Measurements from ENCODE around the gene CLOCK.

The CLOCK gene

DNA sequence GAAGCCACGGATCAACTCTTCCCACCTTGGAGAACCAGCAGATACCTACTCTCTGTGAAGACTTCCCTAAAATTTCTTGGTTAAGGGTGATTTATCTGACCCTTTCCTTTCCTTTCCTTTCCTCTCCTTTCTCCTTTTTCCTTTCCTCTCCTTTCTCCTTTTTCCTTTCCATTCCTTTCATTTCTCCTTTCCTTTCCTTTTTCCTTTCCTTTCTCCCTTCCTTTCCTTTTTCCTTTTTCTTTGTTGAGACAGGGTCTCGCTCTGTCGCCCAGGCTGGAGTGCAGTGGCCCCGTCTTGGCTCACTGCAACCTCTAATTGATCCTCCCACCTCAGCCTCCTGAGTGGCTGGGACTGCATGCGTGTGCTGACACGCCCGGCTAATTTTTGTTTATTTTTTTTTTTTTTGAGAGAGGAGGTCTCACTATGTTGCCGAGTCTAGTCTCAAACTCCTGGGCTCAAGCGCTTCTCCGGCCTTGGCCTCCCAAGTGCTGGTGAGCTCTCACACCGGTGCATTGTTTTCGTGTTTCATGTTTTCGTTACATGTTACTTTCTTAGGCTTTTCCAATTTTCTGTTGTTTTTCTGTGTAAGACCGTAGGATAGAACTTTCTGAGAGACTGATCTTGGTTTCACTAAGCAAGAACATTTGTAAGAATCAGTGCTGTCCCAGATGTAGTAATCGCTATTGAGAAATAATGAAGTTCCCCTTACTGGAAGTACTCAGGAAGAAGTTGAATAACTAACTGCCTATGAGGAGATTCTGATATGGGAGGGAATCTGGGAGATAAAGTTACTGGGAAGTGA is 149.0 kb downstream of the CLOCK start:
- DNase-seq (ENCODE audit: low spot score in 2 of 2), result no peak
- peak overlapping the region; percentile 92 for H3K27ac Mint-ChIP-seq (ENCODE audit: low read depth)
- H3K36me3 Mint-ChIP-seq (ENCODE audit: insufficient read depth), result peaks cover 22% of the 10 kb centered on the region
- H3K9me3 Mint-ChIP-seq, result no peaks in the 10 kb centered on the region
- peak overlapping the region; percentile 95 for H3K4me3 Mint-ChIP-seq
- no peak for ATAC-seq (replicated peaks; ENCODE audit: extremely low read depth, poor library complexity, severe bottlenecking)
- H3K27me3 Mint-ChIP-seq, result no peaks in the 10 kb centered on the region
- H3K4me1 Mint-ChIP-seq, result peaks cover 45% of the 10 kb centered on the region

DNA sequence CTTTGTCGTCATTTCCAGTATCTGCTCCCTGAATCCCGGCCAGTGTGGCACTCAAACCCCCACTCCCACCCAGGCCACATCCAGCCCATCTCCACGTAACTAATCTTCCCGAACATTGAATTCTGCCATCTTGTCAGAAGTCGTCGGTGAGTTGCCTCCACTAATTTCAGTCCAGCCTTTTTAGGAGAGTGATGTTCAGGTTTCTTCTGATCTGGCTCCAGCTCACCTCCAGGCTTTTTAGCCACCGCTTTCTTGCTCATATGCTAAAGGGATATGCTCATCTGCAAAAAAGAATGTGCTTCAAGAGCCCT is 149.6 kb downstream of the CLOCK start:
- Mint-ChIP-seq H3K36me3 (ENCODE audit: insufficient read depth) (peaks cover 21% of the 10 kb centered on the region), H3K9me3 (no peaks in the 10 kb centered on the region), H3K4me1 (peaks cover 45% of the 10 kb centered on the region), H3K27me3 (no peaks in the 10 kb centered on the region), H3K4me3 (peak overlapping the region; percentile 95), H3K27ac (ENCODE audit: low read depth) (peak overlapping the region; percentile 92)
- DNase-seq (ENCODE audit: low spot score in 2 of 2) (no peak), ATAC-seq (replicated peaks; ENCODE audit: extremely low read depth, poor library complexity, severe bottlenecking) (no peak)

DNA sequence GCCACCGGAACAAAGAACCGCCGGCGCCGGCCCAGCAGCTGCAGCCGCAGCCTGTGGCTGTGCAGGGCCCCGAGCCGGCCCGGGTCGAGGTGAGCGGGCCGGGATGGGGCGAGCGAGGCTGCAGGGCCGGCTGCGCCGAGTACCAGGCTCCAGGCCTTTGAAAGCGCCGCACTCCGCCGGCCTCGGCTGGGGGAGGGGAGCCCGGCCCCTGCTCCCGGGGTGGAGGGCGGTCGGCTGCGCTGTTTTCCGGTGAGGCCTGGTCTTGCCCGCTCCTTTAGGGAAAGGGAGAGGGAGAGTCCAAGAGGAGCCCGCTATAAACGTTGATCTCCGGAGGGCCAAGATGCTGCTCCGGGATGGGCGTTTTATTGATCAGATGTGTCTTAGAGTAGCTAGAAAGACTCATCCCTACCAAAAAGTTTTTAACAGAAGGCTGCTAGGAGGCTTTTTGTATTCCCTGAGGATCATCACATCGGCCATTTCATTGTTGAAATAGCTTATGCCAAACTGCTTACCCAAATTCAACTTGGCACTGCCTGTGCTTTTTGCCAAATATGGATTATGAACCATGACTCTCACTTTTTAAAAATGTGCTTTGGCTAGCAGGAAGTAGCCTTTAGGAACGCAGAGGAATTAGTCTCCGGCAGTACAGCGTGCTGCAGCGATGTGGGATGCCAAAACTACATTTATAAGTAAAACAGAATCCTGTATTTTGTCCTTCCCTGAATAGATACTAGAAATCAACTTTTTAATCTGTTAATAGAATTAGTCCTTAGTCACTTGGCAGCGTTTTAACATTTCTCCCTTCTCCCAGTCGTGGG is 150.2 kb downstream of the CLOCK start:
- peaks cover 45% of the 10 kb centered on the region for H3K4me1 Mint-ChIP-seq
- H3K27me3 Mint-ChIP-seq, result no peaks in the 10 kb centered on the region
- no peaks in the 10 kb centered on the region for H3K9me3 Mint-ChIP-seq
- peak overlapping the region; percentile 95 for H3K4me3 Mint-ChIP-seq
- H3K27ac Mint-ChIP-seq (ENCODE audit: low read depth), result peak overlapping the region; percentile 92
- ATAC-seq (replicated peaks; ENCODE audit: extremely low read depth, poor library complexity, severe bottlenecking) (peak; percentile 7), DNase-seq (ENCODE audit: low spot score in 2 of 2) (peak in 1 of 2 donors; percentile 14)
- peaks cover 21% of the 10 kb centered on the region for H3K36me3 Mint-ChIP-seq (ENCODE audit: insufficient read depth)

DNA sequence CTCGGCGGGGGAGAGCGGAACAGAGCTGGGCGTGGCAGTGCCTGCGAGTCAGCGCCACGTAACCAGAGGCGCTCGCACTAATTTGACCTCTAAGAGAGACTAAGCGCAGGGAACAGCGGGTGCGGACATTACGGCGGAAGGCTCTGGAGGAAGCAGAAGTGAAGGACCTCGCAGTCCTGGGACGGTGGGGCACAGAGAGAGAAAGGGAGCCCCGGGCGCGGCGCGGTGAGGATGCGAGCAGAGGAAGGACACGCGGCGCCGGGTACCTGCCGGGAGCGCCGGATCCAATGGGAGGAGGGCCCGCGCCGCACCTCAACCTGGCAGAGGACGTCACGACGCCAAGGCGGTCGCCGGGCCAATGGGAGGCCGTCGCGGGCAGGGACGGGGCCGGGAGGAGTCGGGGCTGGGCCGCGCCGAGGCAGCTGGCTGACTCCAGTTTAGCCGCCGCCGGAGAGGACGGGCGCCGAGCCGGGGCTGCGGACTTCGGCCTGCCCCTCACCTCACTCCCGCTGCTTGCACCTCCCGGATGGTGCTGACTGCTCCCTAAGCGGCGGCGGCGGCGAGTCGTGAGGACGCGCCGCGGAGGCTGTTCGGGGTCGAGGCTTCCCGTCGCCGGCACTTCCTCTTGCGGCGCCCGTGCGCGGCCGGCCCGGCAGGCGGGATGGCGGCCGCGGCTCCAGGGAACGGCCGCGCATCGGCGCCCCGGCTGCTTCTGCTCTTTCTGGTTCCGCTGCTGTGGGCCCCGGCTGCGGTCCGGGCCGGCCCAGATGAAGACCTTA is 151.0 kb downstream of the CLOCK start, which contains the start of gene TMEM165:
Gene TMEM165 (plus strand): TSS at position 429 of the 779 bp plus-strand sequence. CDS start 233 bp downstream, at position 662.
- peaks cover 38% of the 10 kb centered on the region for H3K4me1 Mint-ChIP-seq
- peak within 1 kb of the TSS; percentile 100 for H3K27ac Mint-ChIP-seq (ENCODE audit: low read depth)
- DNase-seq (ENCODE audit: low spot score in 2 of 2), result peak; percentile 77 to 80
- peak within 1 kb of the TSS; percentile 95 for H3K4me3 Mint-ChIP-seq
- H3K27me3 Mint-ChIP-seq, result no peaks in the 10 kb centered on the region
- no peaks in the 10 kb centered on the region for H3K9me3 Mint-ChIP-seq
- peaks cover 17% of the 10 kb centered on the region for H3K36me3 Mint-ChIP-seq (ENCODE audit: insufficient read depth)
- peak; percentile 91 for ATAC-seq (replicated peaks; ENCODE audit: extremely low read depth, poor library complexity, severe bottlenecking)

- Mint-ChIP-seq H3K27ac (ENCODE audit: low read depth) (peak overlapping the region; percentile 100), H3K4me1 (peaks cover 35% of the 10 kb centered on the region), H3K36me3 (ENCODE audit: insufficient read depth) (peaks cover 13% of the 10 kb centered on the region), H3K27me3 (no peaks in the 10 kb centered on the region), H3K4me3 (peak overlapping the region; percentile 95), H3K9me3 (no peaks in the 10 kb centered on the region)
- ATAC-seq (replicated peaks; ENCODE audit: extremely low read depth, poor library complexity, severe bottlenecking), result no peak
- DNase-seq (ENCODE audit: low spot score in 2 of 2), result no peak
Measured at GRCh38 chr4:55395218-55395528, 151.5 kb downstream of the CLOCK start.

DNA sequence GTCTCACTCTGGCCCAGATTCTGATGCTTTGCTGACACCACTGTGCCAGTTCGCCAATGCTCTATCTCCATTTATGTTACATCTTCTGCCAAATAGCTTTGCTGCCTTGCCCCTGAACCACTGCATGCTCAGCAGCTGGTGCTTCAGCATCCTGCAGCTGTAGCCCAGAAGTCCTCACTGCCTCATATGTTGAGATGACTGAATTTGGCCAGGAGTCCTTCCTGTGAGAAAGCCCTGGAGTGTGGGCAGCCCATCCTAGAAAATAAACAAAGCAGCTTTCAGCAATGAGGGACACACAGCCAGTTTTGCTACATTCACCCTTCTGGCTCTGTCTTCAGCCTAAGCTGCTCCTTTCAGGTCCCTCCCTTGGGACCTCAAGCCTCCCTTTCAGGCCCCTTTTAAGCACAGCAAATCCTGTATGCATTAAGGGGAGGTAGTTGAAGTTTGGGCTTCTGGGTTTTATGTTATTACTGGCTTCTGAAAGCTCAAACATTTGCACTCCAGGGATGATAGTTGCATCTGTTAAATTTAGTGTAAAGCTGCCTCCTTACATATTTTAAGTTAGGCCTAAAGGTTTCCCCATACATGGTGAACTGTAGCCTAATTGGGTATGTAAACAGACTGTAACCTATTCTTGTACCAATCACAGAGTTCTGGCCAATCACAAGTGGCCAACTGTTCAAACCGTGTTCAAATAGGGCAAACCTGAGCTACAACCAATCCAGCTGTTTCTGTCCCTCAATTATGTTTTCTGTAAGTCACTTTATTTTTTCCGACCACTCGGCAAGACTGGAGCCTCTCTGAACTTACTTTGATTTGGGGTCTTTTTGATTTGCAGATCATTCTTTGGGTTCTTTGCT is 153.0 kb downstream of the CLOCK start:
- no peak overlapping the region for H3K27ac Mint-ChIP-seq (ENCODE audit: low read depth)
- peak overlapping the region; percentile 36 for H3K4me3 Mint-ChIP-seq
- H3K27me3 Mint-ChIP-seq, result no peaks in the 10 kb centered on the region
- ATAC-seq (replicated peaks; ENCODE audit: extremely low read depth, poor library complexity, severe bottlenecking), result no peak
- H3K4me1 Mint-ChIP-seq, result peaks cover 27% of the 10 kb centered on the region
- H3K9me3 Mint-ChIP-seq, result no peaks in the 10 kb centered on the region
- no peak for DNase-seq (ENCODE audit: low spot score in 2 of 2)
- peaks cover 13% of the 10 kb centered on the region for H3K36me3 Mint-ChIP-seq (ENCODE audit: insufficient read depth)

- DNase-seq (ENCODE audit: low spot score in 2 of 2) (no peak), ATAC-seq (replicated peaks; ENCODE audit: extremely low read depth, poor library complexity, severe bottlenecking) (no peak)
- Mint-ChIP-seq H3K36me3 (ENCODE audit: insufficient read depth) (no peaks in the 10 kb centered on the region), H3K4me3 (no peak overlapping the region), H3K4me1 (no peaks in the 10 kb centered on the region), H3K27me3 (no peaks in the 10 kb centered on the region), H3K27ac (ENCODE audit: low read depth) (no peak overlapping the region), H3K9me3 (no peaks in the 10 kb centered on the region)
Measured at GRCh38 chr4:55386840-55387239, 159.9 kb downstream of the CLOCK start.

DNA sequence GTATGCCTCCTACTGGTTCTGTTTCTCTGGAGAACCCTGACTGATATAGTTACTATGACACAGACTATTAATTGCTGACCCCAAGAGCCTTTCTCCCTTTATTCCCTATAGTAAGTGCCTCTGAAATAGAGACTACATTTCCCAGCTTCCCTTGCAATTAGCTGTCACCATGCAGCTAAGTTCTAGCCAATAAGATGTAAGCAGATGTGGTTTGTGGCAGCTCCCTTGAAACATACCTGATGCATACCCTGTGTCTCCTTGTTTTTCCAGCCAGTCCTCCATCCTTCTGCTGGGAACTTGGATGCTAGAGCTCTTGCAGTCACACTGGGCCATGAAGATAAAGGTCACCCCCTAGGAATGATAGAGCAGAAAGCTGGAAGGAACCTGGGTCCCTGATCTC is 160.6 kb downstream of the CLOCK start:
- peaks cover 1% of the 10 kb centered on the region for H3K36me3 Mint-ChIP-seq (ENCODE audit: insufficient read depth)
- no peaks in the 10 kb centered on the region for H3K4me1 Mint-ChIP-seq
- no peaks in the 10 kb centered on the region for H3K9me3 Mint-ChIP-seq
- no peaks in the 10 kb centered on the region for H3K27me3 Mint-ChIP-seq
- no peak for DNase-seq (ENCODE audit: low spot score in 2 of 2)
- H3K27ac Mint-ChIP-seq (ENCODE audit: low read depth), result no peak overlapping the region
- H3K4me3 Mint-ChIP-seq, result no peak overlapping the region
- no peak for ATAC-seq (replicated peaks; ENCODE audit: extremely low read depth, poor library complexity, severe bottlenecking)

- no peaks in the 10 kb centered on the region for H3K27me3 Mint-ChIP-seq
- no peaks in the 10 kb centered on the region for H3K4me1 Mint-ChIP-seq
- H3K36me3 Mint-ChIP-seq (ENCODE audit: insufficient read depth), result peaks cover 2% of the 10 kb centered on the region
- H3K9me3 Mint-ChIP-seq, result no peaks in the 10 kb centered on the region
- DNase-seq (ENCODE audit: low spot score in 2 of 2) (no peak), ATAC-seq (replicated peaks; ENCODE audit: extremely low read depth, poor library complexity, severe bottlenecking) (no peak)
- no peak overlapping the region for H3K4me3 Mint-ChIP-seq
- H3K27ac Mint-ChIP-seq (ENCODE audit: low read depth), result no peak overlapping the region
Measured at GRCh38 chr4:55385201-55385649, 161.5 kb downstream of the CLOCK start.

- no peaks in the 10 kb centered on the region for H3K27me3 Mint-ChIP-seq
- no peaks in the 10 kb centered on the region for H3K4me1 Mint-ChIP-seq
- H3K9me3 Mint-ChIP-seq, result no peaks in the 10 kb centered on the region
- H3K4me3 Mint-ChIP-seq, result no peak overlapping the region
- DNase-seq (ENCODE audit: low spot score in 2 of 2), result no peak
- peaks cover 4% of the 10 kb centered on the region for H3K36me3 Mint-ChIP-seq (ENCODE audit: insufficient read depth)
- ATAC-seq (replicated peaks; ENCODE audit: extremely low read depth, poor library complexity, severe bottlenecking), result no peak
- H3K27ac Mint-ChIP-seq (ENCODE audit: low read depth), result no peak overlapping the region
Measured at GRCh38 chr4:55382488-55383003, 164.2 kb downstream of the CLOCK start.

DNA sequence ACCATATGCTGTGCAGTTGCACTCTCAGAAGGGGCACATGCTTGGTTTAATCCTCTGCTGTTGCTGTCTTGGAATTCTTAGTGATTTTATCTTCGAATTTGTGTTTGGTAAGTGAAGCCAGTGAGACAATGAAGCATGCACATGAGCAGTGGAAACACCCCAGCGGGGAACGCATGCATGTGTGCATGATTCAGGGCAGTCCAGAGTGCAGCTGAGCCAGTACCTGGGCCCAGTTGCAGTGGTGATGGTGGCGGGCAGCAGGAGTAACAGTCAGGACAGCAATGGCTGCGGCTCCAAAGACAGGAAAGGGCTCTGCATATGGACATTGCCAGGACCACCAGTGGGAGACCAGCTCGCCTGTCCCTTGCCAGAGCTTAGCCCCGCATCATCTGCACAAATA is 165.2 kb downstream of the CLOCK start:
- DNase-seq (ENCODE audit: low spot score in 2 of 2), result no peak
- ATAC-seq (replicated peaks; ENCODE audit: extremely low read depth, poor library complexity, severe bottlenecking), result no peak
- H3K4me1 Mint-ChIP-seq, result no peaks in the 10 kb centered on the region
- H3K36me3 Mint-ChIP-seq (ENCODE audit: insufficient read depth), result peaks cover 6% of the 10 kb centered on the region
- H3K27ac Mint-ChIP-seq (ENCODE audit: low read depth), result no peak overlapping the region
- H3K9me3 Mint-ChIP-seq, result no peaks in the 10 kb centered on the region
- no peak overlapping the region for H3K4me3 Mint-ChIP-seq
- H3K27me3 Mint-ChIP-seq, result no peaks in the 10 kb centered on the region

GRCh38 chr4:55380576-55380975 is 166.1 kb downstream of the CLOCK start:
- H3K4me3 Mint-ChIP-seq, result no peak overlapping the region
- no peaks in the 10 kb centered on the region for H3K27me3 Mint-ChIP-seq
- H3K4me1 Mint-ChIP-seq, result no peaks in the 10 kb centered on the region
- peaks cover 6% of the 10 kb centered on the region for H3K36me3 Mint-ChIP-seq (ENCODE audit: insufficient read depth)
- no peaks in the 10 kb centered on the region for H3K9me3 Mint-ChIP-seq
- no peak overlapping the region for H3K27ac Mint-ChIP-seq (ENCODE audit: low read depth)
- DNase-seq (ENCODE audit: low spot score in 2 of 2), result no peak
- no peak for ATAC-seq (replicated peaks; ENCODE audit: extremely low read depth, poor library complexity, severe bottlenecking)

All from central memory CD8-positive, alpha-beta T cell (primary cell).